Mesenteric fat pad (tissue), 1 donor: ENCODE data around the gene APOL3. TPM values are rescaled to one million over a fixed set of nuclear protein-coding genes. Genes with fewer than 3 reads are reported as not detected.
"Not testable (repeated sequence)": the region's sequence is repeated elsewhere in the genome, so short reads cannot be mapped to it uniquely, and the experiment has no call there.

Experiments used
- DNase-seq: peaks from one replicate; pipeline ENCODE4 v3.0.0-alpha.2; 2020; ENCODE audit warnings: low spot score
- total RNA-seq: library from RNA; stranded (reverse); fragmentation: NEBNext Ultra II Directional; extraction: Animal tissue kit (Norgen Biotek cat#: 25700); gene quantifications from one replicate; pipeline ENCODE4 v1.2.1, GENCODE V29; 2021
- donor health status: DM: yes; HTN: yes; CAD: no.

APOL3 gene
- total RNA-seq, 1 donor from 2014 or later: 66.8 TPM

DNA sequence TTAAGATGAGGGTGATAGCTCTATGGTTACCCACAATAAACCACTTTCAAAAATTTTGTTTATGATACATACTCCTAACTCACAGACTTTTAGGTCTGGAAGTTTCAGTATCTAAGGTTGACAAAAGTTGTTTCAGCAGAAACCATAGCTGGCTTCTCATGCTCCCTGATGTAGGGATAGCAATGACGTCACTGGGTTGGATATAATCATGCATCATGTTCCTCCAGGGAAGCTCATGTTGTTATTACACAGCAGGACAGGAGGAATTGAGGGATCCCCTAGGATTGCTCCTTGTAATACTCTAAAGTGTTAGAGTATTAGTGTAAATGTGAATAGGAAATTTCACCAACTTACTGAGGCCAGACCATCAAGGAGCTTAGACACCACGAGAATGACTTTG, 23.6 kb downstream of the APOL3 start:
- DNase-seq: no peak

DNA sequence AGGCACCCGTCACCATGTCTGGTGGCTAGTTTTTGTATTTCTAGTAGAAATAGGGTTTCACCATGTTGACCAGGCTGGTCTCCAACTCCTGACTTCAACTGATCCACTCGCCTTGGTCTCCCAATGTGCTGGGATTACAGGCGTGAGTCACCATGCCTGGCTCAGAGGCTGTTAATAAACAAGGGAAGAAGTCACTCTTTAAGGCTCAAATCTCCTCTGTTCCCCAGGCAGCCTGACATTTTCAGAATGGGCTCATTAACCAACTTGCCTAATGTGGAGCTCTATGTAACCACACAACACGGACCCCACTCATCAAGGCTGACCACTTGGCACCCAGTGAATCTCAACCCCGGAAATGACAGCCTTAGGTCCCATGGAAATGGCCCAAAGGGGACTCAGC, 24.1 kb downstream of the APOL3 start:
- DNase-seq: no peak

DNA sequence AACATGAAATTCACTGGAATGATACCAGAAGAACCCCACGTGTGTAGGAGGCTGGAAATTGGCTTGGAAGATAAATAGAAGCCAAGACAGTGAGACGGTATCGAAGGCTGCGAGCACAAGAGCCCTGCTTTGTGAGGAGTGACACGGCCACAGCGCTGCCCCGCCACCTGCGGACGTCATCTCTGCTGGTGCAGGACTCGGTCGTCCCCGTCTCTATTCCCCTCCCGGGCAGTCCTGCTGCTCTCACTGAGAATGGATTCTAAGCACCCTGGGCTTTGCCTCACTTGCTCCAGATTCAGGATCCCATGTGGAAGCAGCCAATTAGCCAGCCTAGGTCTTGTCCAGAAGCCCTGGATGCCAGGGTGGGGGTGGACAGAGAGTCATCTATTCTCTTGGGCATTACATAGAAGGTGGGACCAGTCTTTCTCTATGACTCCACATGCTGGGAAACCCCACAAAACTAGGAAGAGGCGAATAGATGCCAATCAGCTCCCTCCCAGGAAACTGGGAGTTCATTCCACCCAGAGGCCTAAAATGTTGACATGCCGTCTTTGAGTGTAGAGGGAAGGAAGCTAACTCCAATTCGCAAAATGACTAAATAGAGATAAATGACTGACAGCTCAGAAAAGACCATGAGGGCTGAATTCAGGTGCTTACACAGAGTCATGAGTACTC, 25.1 kb downstream of the APOL3 start:
- DNase-seq: no peak

DNA sequence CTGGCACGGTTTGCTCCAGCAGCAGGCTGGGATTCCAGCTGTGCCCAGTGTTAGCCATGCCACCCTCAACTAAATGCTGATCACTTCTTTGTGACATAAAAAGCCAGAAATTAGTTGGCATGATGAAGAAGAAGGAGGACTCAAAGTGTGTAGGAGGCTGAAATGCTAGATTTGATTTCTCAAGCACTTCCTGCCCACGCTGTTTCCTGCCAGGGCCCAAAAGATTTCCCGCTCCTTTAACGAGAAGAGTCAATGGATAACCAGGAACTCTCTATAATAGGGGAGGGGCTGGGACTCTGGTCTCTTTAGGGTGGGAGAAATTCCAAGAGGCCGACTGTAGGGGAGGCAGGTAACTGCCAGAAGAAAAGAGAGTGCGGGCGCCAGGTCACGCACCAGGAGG, 26.4 kb downstream of the APOL3 start:
- no peak for DNase-seq

DNA sequence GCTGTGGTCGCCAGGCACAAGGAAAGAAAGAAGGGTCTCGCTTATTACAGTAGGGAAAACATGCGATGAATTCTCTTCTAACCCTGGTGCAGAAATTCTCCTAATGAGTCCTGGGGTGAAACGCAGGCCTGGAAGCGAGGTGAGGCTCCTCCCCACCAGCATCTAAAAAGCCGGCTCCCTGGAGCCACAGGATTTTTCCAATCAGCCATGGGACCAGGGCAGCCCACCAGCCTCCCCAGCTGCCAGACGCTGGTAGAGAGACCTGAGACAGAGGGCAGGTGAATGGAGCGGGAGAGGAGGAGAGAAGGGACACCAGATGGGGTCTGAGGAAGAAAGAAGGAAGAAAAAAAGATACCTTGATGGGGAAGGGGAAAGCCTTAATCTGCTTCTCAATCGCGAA, 28.6 kb downstream of the APOL3 start:
- DNase-seq: no peak

DNA sequence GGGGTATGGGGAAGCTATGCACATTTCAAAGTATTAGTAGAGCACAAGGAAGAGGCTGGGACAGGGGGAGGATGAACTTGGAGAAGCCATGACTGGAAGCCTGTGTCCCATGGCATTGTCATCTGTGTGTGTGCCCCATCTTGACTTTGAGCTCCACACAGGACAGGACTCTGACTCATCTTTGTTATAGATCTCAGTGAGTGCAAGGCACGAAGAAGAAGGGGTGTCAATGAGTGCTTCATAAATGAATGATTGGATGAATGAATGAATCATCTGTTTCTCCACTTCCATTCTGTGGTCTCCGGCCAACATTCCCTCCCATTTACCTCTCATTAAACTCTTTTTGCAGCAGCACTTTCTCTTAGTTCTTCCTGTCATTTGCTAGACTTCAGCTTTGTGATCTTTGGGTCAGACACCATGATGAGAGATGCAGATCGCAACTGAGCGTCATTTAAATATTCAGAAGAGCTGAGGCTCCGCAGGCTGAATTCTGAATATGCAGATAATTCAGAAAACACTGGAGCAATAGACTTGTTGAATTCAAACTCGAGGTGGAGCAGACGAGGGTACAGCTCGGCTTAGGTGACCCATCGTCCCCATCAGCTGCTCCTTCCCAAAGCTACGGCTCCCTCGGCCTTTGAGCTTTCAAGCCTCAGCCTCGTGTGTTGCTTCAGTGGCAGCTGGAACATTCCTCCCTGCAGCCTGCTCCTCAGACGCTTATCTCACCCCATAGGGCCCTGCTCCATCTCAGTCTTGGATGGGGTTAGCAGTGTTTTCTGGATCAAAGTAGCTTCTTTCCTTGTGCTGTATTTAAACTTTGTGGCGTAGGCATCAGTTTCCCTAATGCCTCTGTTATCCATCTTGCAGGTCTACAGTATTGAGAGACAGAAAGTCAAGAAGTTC, 30.8 kb downstream of the APOL3 start:
- DNase-seq: no peak

DNA sequence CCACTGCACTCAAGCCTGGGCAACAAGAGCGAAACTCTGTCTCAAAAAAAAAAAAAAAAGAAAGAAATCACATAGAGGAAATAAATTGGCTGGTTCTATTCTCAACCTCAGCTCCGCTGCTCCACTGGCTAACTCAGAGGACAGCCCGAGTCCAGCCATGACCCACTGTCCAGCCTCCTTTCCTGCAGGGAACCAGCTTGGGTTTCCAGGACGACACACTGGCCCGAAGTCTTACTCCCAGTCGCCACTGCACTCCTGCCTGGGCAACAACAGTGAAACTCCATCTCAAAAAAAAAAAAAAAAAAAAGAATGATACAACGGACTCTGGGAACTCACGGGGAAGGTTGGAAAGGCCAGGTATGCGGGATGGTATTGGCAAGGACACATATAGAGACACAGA, 31.5 kb downstream of the APOL3 start:
- no peak for DNase-seq

DNA sequence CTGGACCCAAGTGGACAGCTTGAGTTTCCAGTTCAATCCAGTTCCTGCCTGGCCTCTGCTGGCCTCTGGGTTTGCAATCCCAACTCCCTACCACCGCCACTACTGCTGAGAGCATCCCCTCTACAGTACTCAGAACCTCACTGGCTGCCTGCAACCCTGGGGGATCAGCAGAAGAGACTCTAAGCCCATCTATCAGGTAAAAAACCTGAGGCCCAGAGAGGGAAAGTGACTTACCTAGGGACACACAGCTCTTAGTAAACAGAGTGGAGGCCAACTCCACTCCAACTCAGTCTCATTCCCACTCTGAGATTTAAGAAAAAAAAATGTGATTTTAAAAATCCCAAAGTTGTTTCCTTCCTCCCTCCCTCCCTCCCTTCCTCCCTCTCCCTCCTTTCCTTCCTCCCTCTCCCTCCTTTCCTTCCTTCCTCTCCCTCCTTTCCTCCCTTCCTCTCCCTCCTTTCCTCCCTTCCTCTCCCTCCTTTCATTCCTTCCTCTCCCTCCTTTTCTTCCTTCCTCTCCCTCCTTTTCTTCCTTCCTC, 34.5 kb downstream of the APOL3 start:
- DNase-seq: no peak

DNA sequence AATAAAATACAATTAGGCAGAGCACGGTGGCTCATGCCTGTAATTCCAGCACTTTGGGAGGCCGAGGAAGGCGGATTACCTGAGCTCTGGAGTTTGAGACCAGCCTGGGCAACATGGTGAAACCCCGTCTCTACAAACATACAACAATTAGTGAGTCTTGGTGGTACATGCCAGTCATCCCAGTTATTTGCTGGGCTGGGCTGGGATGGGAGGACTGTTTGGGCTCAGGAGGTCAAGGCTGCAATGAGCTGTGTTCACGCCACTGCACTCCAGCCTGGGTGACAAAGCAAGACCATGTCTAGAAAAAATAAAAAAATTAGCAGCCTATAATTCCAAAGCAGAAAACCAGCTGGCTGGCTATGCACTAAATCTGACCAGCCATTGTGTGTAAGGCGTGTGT, 35.1 kb downstream of the APOL3 start:
- DNase-seq: no peak

DNA sequence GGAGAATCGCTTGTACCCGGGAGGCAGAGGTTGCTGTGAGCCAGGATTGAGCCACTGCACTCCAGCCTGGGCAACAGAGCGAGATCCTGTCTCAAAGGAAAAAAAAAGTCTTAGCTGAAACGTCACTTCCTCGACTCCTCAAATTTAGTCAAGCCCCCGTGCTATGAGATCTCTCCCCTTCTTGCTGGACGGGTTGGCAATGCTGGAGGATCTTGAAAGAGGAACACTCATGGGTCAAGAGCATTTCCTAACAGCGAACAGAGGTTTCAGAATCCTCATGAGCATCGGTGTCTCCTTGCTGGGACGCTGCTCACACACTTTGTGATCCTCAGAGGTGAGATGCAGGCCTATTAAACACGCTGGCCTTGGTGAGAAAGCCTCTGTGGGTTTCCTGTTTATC, 35.9 kb downstream of the APOL3 start:
- no peak for DNase-seq

DNA sequence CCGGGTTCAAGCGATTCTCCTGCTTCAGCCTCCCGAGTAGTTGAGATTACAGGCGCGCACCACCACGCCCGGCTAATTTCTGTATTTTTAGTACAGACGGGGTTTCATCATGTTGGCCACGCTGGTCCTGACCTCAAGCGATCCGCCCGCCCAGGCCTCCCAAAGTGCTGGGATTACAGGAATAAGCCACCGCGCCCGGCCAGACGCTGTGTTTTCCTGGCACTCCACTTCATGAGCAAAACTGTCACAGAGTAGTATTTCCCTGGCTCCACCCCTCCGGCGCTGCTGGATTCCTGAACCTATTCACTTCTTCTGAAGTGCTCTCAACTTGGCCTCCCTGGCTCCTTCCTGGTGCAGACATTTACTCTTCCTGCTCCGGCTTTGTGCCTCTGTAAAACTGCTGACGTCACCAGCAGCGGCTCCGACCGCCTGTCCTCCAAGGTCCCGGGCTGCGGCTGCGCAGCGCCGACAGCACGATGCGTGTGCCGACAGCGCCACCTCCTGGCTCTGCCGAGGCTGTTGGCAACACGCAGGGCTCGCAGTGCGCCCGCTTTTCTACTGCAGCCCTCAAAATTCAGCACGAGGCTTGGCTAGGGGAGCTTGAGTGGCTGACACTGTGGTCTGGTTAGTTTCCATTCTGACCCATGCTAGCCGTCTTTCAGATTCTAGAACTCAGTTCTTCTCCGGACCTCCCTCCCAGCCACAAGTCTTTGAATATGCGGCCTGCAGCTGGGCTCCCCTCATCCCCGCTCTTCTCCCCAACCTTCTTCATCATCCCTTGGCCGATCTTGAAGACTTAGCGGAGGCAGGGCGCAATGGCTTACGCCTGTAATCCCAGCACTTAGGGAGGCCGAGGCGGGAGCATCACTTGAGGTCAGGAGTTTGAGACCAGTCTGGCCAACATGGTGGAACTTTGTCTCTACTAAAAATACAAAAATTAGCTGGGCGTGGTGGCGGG, 36.6 kb downstream of the APOL3 start:
- DNase-seq: peak; percentile 97

DNA sequence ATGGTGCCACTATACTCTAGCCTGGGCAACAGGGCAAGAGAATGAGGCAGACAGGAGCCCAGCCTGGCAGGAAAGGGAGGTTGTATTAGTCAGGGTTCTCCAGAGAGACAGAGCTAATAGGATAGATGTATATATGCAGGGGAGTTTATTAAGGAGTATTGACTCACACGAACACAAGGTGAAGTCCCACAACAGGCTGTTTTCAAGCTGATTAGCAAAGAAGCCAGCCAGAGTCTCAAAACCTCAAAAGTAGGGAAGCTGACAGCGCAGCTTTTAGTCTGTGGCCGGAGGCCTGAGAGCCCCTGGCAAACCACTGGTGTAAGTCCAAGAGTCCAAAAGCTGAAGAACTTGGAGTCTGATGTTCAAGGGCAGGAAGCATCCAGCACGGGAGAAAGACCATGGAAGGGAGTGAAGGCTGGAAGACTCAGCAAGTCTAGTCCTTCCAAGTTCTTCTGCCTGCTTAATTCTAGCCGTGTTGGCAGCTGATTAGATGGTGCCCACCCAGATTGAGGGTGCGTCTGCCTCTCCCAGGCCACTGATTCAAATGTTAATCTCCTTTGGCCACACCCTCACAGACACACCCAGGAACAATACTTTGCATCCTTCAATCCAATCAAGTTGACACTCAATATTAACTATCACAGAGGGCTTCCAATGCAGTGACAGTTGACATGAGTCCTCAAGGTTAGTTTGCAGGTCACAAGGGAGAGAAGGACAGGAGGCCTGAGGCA, 39.8 kb downstream of the APOL3 start:
- DNase-seq: not testable (repeated sequence)

DNA sequence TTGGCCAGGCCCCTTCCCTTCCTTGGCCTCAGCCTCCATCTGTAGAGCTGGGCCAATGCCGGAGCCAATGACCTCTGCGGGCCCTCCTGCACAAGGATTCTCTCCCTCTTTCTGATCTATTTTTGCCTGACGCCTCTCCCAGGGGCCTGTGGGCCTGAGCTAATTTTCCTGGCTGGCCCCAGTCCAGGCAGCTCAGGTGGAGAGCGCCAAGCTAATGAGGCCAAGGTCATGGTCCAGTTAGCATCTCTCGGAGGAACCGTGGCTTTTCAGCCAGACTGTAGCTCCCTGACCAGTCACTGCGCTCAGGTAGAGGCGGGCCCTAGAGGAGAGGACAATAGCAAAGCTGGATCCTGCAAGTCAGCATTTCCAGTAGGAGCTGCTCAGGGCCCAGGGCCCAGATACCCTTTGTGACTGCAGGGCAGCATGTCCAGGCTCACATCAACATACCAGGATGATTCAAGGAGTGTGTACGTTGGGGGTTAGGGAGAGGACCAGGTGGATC, 43.5 kb downstream of the APOL3 start:
- no peak for DNase-seq

DNA sequence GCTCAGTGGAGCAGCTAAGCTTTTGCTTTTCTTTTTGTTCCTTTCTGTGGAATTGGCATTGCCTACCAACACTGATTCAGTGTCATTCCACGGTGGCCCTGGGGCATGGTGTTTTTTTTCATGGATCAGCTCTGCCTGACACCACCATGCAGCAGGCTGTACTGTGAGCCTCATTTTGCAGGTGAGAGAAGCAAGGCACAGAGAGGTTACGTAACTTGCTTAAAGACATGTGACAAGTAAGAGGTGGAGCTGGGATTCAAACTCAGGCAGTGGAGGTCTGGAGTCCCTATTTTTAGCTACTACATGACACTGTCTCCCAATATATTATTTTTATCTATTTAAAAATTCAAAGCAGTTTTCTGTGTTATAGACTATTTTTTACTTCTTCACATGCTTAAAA, 44.4 kb downstream of the APOL3 start:
- no peak for DNase-seq

DNA sequence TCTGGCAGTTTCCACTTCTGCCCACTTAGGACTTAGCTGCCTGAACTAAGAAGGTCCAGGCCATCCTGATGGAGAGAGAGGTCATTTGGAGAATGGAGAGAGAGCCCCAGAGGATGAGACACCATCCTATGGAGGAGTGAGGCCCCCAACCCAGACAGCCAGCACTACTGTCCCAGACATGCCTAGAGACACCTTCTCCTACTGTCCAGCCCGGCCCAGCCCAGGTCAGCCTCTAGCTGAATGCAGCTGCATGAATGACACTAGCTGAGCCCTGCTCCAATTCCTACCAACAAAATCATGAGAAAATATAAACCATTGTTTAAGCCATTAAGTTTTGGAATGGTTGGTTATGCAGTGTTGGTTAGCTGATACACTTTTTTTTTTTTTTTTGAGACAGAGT, 47.4 kb downstream of the APOL3 start:
- DNase-seq: no peak

DNA sequence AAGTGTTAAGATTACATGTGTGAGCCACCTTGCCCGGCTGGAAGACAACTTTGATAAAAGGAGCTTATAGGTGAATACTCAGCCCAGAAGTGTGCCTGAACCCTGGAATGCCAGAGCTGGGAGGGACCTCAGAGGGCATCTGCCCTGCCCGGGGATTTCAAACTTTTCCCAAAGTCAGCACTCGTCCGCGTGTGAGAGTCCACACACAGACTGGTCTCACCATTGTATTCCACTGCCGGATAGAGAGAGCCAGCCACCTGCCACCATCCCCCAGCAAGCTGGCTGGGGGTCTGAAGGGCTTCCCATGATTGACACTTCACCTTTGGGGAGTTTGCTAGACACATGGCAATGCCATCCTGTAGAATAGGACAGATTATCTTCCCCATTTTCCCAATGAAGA, 49.2 kb downstream of the APOL3 start:
- no peak for DNase-seq

DNA sequence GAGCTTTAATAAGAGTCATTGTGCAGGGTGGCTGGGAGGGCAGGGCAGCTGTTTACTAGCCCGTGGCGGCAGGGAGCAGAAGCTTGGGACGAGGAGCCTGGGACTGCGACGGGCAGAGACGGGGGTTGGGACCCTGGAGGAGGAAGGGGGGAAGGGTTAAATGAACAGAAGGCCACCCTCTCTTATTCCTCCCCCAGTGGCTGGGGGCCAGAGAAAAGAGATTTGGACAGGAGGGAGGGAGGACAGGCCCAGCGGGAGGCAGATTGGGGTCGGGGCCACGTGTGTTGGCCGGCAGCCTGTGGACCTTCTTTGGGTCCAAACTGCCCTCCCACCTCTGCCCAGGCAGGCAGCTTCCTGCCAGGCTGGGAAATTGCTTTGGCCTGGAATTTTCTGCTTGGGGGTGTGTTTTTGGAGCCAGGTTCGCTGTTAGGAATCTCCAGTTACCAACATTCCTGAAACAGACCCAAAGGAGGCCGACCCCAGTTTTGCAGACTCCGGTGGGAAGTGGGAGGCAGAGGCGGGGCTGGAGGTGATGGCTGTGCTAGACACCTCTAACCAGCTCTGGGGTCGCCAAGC, 50.2 kb downstream of the APOL3 start:
- no peak for DNase-seq

DNA sequence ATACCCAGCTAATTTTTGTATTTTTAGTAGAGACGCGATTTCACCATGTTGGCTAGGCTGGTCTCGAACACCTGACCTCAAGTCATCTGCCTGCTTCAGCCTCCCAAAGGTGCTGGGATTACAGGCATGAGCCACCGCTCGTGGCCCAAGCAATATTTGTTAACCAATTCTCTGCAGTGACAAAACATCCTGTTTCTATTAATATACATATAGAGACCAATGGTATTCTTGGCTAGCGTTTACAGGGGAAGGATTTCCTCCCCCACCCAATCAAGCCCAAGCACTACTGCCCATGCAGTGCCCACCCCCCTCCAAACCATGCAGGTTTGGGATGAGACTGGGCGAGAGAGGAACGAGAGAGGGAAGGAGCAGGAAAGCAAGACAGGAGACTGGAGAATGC, 53.1 kb downstream of the APOL3 start:
- DNase-seq: no peak

DNA sequence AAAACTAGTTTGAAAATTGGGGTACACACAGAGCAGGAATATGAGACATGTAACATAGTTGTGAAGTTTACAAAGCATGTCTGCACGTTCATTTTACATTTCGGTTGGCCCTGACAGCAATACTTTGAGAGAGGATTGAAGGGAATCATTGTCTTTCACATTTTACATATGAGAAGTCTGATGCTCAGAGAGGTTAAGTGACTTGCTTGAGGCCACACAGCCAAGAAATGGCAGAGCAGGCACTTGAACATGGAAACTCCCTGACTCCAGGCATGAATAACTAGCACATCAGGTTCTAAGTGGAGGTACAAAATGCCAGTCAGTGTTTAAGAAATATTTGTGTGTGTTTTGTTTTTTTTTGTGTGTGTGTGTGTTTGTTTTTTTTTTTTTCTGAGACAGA, 53.6 kb downstream of the APOL3 start:
- DNase-seq: no peak

DNA sequence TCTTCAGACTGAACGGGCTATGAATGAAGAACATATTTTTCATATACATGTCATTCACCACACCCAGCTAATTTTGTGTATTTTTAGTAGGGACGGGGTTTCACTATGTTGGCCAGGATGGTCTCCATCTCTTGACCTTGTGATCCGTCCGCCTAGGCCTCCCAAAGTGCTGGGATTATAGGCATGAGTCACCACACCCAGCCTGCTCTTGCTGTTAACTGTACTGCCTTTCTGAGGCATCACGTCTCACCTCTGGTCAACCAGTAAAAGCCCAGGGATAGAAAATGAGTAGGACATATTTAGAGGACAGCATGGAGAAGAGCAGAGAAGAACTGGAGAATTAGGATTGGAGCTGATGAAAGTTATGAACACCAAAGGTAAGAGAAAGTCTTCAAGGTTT, 55.6 kb downstream of the APOL3 start:
- DNase-seq: no peak
